GM10266 (cell line): Measurements from ENCODE around the gene ZAP70.
"Not testable (repeated sequence)": the region's sequence is repeated elsewhere in the genome, so short reads cannot be mapped to it uniquely, and the experiment has no call there.

Experiments
- DNase-seq: peaks from one replicate; pipeline ENCODE4 v3.0.0; 2012; ENCODE audit errors: extremely low spot score
- CTCF ChIP-seq: IDR thresholded peaks from 2 replicates; pipeline ENCODE4 v1.5.1; 2012; ENCODE audit warnings: mild to moderate bottlenecking, low read depth; ENCODE audit not compliant: control insufficient read depth, insufficient read depth; ENCODE audit errors: missing control alignments

The ZAP70 gene

GRCh38 chr2:97673182-97673914, 40.0 kb upstream of the ZAP70 start:
- DNase-seq = no peak
- TF ChIP-seq CTCF = no peak

GRCh38 chr2:97673915-97674283, 39.5 kb upstream of the ZAP70 start:
- TF ChIP-seq CTCF = no peak
- DNase-seq = no peak

GRCh38 chr2:97675430-97676113, 37.8 kb upstream of the ZAP70 start:
- DNase-seq = no peak
- no peak for TF ChIP-seq CTCF

GRCh38 chr2:97676620-97677019, 36.8 kb upstream of the ZAP70 start:
- TF ChIP-seq CTCF = no peak
- no peak for DNase-seq

- no peak for DNase-seq
- TF ChIP-seq CTCF = no peak
Measured at GRCh38 chr2:97677480-97677879, 35.9 kb upstream of the ZAP70 start.

- no peak for DNase-seq
- TF ChIP-seq CTCF = no peak
Measured at GRCh38 chr2:97678298-97678697, 35.1 kb upstream of the ZAP70 start.

- not testable (repeated sequence) for DNase-seq
Measured at GRCh38 chr2:97687235-97687634, 26.1 kb upstream of the ZAP70 start.
